Activated CD8-positive, alpha-beta T cell treated with anti-CD3 and anti-CD28 coated beads for 36 hours (primary cell): Measurements from ENCODE around the gene YIPF2. TPM values are rescaled to one million over a fixed set of nuclear protein-coding genes. Genes with fewer than 3 reads are reported as not detected.

Experiments used
- ATAC-seq: fragments of 200-7000 bp; cut with Tn5 transposase; one replicate; pipeline ENCODE4 v1.10.0; 2021; ENCODE audit warnings: mild to moderate bottlenecking, moderate library complexity
- CTCF ChIA-PET: fragments of 350-600 bp; sonication (Branson Sonifier 250); formaldehyde crosslinking; loops from one replicate; lab custom pipeline; 2021; ENCODE audit warnings: antibody characterized with exemption; lab: Charles Lee
- POLR2A ChIA-PET: fragments of 350-600 bp; sonication (Branson Sonifier 250); formaldehyde crosslinking; loops from one replicate; lab custom pipeline; 2021; ENCODE audit warnings: antibody characterized with exemption; lab: Charles Lee
- DNase-seq: peaks from one replicate; pipeline ENCODE4 v3.0.0-alpha.2; 2020
- H3K27ac Mint-ChIP-seq: one replicate; pipeline ENCODE4 v1.8.0; 2021; ENCODE audit warnings: mild to moderate bottlenecking, mixed read lengths
- H3K27me3 Mint-ChIP-seq: one replicate; pipeline ENCODE4 v1.8.0; 2021; ENCODE audit warnings: mixed read lengths
- H3K36me3 Mint-ChIP-seq: one replicate; pipeline ENCODE4 v1.8.0; 2021; ENCODE audit warnings: low read depth, mixed read lengths
- H3K4me1 Mint-ChIP-seq: one replicate; pipeline ENCODE4 v1.8.0; 2021; ENCODE audit warnings: low read depth, mixed read lengths
- H3K4me3 Mint-ChIP-seq: one replicate; pipeline ENCODE4 v1.8.0; 2021; ENCODE audit warnings: mild to moderate bottlenecking, moderate library complexity, mixed read lengths
- H3K9me3 Mint-ChIP-seq: one replicate; pipeline ENCODE4 v1.8.0; 2021; ENCODE audit warnings: mixed read lengths
- intact Hi-C: fragments of 100-400 bp; cut with micrococcal nuclease; formaldehyde crosslinking; loops from one replicate; pipeline ENCODE4 v1.10.0; 2022
- total RNA-seq, 2 experiments: library from RNA; stranded (reverse); gene quantifications; one replicate each; pipeline ENCODE4 v1.2.3, GENCODE V29; 2021
- TF ChIP-seq, protein P1 (sequence below): fragments of 200-600 bp; IDR thresholded peaks from one replicate; pipeline ENCODE4 v1.8.0; 2022; ENCODE audit warnings: antibody characterized with exemption, mild to moderate bottlenecking

Gene YIPF2
- total RNA-seq, 2 experiments from 2014 or later, result 21.7 to 24.4 TPM

DNA sequence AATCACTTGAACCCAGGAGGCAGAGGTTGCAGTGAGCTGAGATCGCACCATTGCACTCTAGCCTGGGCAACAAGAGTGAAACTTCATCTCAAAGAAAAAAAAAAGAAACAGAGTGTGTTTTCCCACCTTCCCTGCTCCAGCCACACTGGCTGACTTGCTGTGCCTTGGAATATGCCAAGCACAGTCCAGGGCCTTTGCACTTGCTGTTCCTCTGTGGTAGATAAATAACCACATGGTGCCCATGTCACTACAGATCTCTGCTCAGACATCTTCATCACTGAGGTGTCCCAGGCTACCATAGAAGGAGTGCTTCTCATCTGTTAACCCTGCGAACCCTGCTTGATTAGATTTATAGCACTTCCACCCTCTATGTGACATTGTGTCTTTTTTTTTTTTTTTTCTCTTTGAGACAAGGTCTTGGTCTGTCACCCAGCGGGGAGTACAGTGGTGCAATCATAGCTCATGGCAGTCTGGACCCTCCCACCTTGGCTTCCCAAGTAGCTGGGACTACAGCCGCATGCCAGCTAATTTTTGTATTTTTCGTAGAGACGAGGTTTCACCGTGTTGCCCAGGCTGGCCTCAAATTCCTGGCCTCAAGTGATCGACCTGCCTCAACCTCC is 42.8 kb upstream of the YIPF2 start:
- POLR2A ChIA-PET, result no interaction called here
- intact Hi-C loops, result no loop called here

DNA sequence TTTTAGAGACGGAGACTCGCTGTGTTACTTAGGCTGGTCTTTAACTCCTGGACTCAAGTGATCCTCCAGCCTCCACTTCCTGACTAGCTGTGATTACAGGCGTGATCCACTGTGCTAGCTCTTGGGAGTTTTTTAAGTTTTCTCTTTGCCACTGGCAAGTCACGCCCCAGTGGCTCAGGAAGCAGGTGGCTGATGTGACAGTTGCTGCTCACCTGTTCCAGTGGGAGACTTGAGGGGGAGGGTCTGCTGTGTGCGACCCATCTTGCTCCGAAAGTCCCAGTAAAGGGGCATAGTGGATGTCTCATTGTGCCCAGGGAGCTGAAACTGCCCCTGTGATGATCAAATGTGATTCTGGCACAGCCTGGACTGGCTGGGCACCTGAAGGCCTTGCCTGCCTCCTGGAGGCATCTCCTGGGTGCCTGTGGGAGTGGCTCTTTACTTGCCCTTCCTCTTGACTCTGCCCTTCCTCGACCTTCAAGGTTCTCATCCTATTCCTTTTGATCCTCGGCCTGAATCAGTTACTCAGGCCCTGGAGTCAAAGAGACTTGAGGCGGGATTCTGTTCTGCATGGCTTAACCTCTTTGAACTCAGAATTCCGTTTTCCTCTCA is 40.2 kb upstream of the YIPF2 start:
- POLR2A ChIA-PET, result interaction anchor here (0.7 kb wide), 1 partner anchor 33 kb away, joined by 3 read pairs; no protein-coding TSS in a partner anchor
- CTCF ChIA-PET, result interaction anchor here (1.1 to 1.8 kb wide), 2 partner anchors 14 to 27 kb away, joined by 3 to 8 read pairs; no protein-coding TSS in a partner anchor

More for the DNA sequence above, 42.8 kb upstream of the YIPF2 start:
- CTCF ChIA-PET, result interaction anchor here (2.2 kb wide), 1 partner anchor 28 kb away, joined by 8 read pairs; no protein-coding TSS in a partner anchor
- Mint-ChIP-seq H3K36me3 (peaks cover 5% of the 10 kb centered on the region), H3K27me3 (no peaks in the 10 kb centered on the region), H3K4me3 (no peak overlapping the region), H3K4me1 (peaks cover 41% of the 10 kb centered on the region), H3K9me3 (no peaks in the 10 kb centered on the region), H3K27ac (no peak overlapping the region)
- TF ChIP-seq, protein P1, sequence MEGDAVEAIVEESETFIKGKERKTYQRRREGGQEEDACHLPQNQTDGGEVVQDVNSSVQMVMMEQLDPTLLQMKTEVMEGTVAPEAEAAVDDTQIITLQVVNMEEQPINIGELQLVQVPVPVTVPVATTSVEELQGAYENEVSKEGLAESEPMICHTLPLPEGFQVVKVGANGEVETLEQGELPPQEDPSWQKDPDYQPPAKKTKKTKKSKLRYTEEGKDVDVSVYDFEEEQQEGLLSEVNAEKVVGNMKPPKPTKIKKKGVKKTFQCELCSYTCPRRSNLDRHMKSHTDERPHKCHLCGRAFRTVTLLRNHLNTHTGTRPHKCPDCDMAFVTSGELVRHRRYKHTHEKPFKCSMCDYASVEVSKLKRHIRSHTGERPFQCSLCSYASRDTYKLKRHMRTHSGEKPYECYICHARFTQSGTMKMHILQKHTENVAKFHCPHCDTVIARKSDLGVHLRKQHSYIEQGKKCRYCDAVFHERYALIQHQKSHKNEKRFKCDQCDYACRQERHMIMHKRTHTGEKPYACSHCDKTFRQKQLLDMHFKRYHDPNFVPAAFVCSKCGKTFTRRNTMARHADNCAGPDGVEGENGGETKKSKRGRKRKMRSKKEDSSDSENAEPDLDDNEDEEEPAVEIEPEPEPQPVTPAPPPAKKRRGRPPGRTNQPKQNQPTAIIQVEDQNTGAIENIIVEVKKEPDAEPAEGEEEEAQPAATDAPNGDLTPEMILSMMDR, result no peak
- no peak for ATAC-seq
- no peak for DNase-seq

DNA sequence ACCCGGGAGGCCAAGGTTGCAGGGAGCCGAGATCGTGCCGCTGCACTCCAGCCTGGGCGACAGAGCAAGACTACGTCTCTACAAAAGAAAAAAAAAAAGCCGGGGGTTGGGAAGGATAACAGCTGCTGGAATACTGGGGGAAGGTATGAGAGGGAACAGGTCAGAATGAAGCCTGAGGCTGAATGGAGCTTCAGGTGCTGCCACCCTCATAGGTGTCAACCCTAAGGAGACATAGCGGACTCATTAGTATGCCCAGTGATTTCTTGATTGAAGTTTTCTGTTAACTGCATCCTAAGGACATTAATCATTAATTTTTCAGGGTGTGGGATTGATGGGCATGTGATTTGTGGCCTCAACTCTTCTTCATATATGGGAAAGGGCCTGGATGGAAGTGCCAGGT is 38.4 kb upstream of the YIPF2 start:
- H3K4me3 Mint-ChIP-seq, result no peak overlapping the region
- peaks cover 55% of the 10 kb centered on the region for H3K4me1 Mint-ChIP-seq
- intact Hi-C loops, result no loop called here

More for the DNA sequence above, 40.2 kb upstream of the YIPF2 start:
- Mint-ChIP-seq H3K9me3 (no peaks in the 10 kb centered on the region), H3K4me1 (peaks cover 46% of the 10 kb centered on the region), H3K4me3 (no peak overlapping the region), H3K27ac (no peak overlapping the region), H3K27me3 (no peaks in the 10 kb centered on the region), H3K36me3 (peaks cover 10% of the 10 kb centered on the region)
- DNase-seq (no peak), ATAC-seq (no peak)
- intact Hi-C loops, result no loop called here
- TF ChIP-seq, protein P1, result no peak

DNA sequence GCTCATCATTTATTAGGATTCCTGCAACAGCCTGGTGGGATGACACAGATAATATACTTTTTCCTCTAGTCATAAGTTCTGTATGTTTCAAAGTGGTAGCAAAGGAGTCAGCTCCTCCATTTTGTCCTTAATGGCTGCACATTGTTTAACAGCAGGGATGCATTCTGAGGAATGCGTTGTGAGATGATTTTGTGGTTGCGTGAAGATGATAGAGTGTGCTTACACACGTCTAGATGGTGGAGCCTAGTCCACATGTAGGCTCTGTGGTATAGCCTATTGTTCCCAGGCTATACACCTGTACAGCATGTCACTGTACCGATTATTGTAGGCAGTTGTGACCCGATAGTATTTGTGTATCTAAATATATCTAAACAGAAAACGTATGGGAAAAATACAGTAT is 37.0 kb upstream of the YIPF2 start:
- ChIA-PET CTCF (interaction anchor here (2.1 kb wide), 1 partner anchor 21 kb away, joined by 7 read pairs; no protein-coding TSS in a partner anchor), POLR2A (interaction anchor here (0.8 to 1.4 kb wide), 2 partner anchors 32 to 124 kb away, joined by 3 read pairs; partner anchors contain the start of gene LDLR)
- ATAC-seq, result no peak
- peaks cover 11% of the 10 kb centered on the region for H3K36me3 Mint-ChIP-seq
- H3K27me3 Mint-ChIP-seq, result no peaks in the 10 kb centered on the region
- DNase-seq, result no peak
- H3K9me3 Mint-ChIP-seq, result no peaks in the 10 kb centered on the region
- H3K4me1 Mint-ChIP-seq, result peaks cover 53% of the 10 kb centered on the region
- H3K27ac Mint-ChIP-seq, result no peak overlapping the region
- TF ChIP-seq, protein P1, result no peak
- H3K4me3 Mint-ChIP-seq, result no peak overlapping the region
- intact Hi-C loops, result no loop called here

More for the DNA sequence above, 38.4 kb upstream of the YIPF2 start:
- Mint-ChIP-seq H3K9me3 (no peaks in the 10 kb centered on the region), H3K27me3 (no peaks in the 10 kb centered on the region), H3K36me3 (peaks cover 11% of the 10 kb centered on the region), H3K27ac (no peak overlapping the region)
- ATAC-seq, result no peak
- ChIA-PET CTCF (interaction anchor here (0.7 to 2.1 kb wide), 3 partner anchors 22 to 31 kb away, joined by 3 to 9 read pairs (median 7); no protein-coding TSS in a partner anchor), POLR2A (interaction anchor here (0.6 kb wide), 1 partner anchor 169 kb away, joined by 3 read pairs; no protein-coding TSS in a partner anchor)
- TF ChIP-seq, protein P1, result no peak
- no peak for DNase-seq
